CD4-positive, alpha-beta memory T cell (primary cell): Measurements from ENCODE around the gene ODAD4. TPM values are rescaled to one million over a fixed set of nuclear protein-coding genes. Genes with fewer than 3 reads are reported as not detected.

Experiments used
- CTCF ChIA-PET: fragments of 350-600 bp; sonication (Branson Sonifier 250); formaldehyde crosslinking; loops from one replicate; lab custom pipeline; 2021; ENCODE audit warnings: inconsistent platforms; ENCODE audit not compliant: partially characterized antibody; lab: Charles Lee
- POLR2A ChIA-PET: fragments of 350-600 bp; sonication (Branson Sonifier 250); formaldehyde crosslinking; loops from one replicate; lab custom pipeline; 2021; ENCODE audit not compliant: partially characterized antibody; lab: Charles Lee
- DNase-seq, 5 donors: peaks; one replicate each; pipeline versions ENCODE4 v3.0.0 to v3.0.0-alpha.2; 2020 to 2022; ENCODE audit warnings: mixed read lengths in 1 of 5
- H3K27ac ChIP-seq: one replicate; pipeline ENCODE4 v1.7.0; 2013; ENCODE audit warnings: low read depth, low read length
- H3K27me3 ChIP-seq: 2 replicates; pipeline ENCODE4 v1.7.0; 2013; ENCODE audit warnings: mild to moderate bottlenecking, low read length, moderate library complexity; ENCODE audit not compliant: insufficient read depth
- H3K36me3 ChIP-seq: 2 replicates; pipeline ENCODE4 v1.7.0; 2013; ENCODE audit warnings: mild to moderate bottlenecking, low read length, moderate library complexity; ENCODE audit not compliant: insufficient read depth
- H3K4me1 ChIP-seq: 2 replicates; pipeline ENCODE4 v1.7.0; 2013; ENCODE audit warnings: mild to moderate bottlenecking, low read length, moderate library complexity; ENCODE audit not compliant: insufficient read depth
- H3K4me3 ChIP-seq, 2 donors: one replicate each; pipeline ENCODE4 v1.7.0; 2013; ENCODE audit warnings: low read length in 2 of 2, mild to moderate bottlenecking in 1 of 2
- H3K9me3 ChIP-seq, 2 donors: one replicate each; pipeline ENCODE4 v1.7.0; 2013; ENCODE audit warnings: low read length in 2 of 2, control low read depth in 1 of 2; ENCODE audit not compliant: control insufficient read depth in 1 of 2
- H3K27ac Mint-ChIP-seq, 7 donors: one replicate each; pipeline ENCODE4 v1.8.0; 2020 to 2021; ENCODE audit warnings: mixed read lengths in 7 of 7, mild to moderate bottlenecking in 6 of 7, inconsistent platforms in 3 of 7, moderate library complexity in 3 of 7
- H3K27me3 Mint-ChIP-seq, 2 donors: one replicate each; pipeline ENCODE4 v1.8.0; 2020 to 2021; ENCODE audit warnings: mixed read lengths in 2 of 2
- H3K36me3 Mint-ChIP-seq, 2 donors: one replicate each; pipeline ENCODE4 v1.8.0; 2020 to 2021; ENCODE audit warnings: mixed read lengths in 2 of 2, inconsistent platforms in 1 of 2, mild to moderate bottlenecking in 1 of 2
- H3K4me1 Mint-ChIP-seq, 4 donors: one replicate each; pipeline ENCODE4 v1.8.0; 2020 to 2021; ENCODE audit warnings: mixed read lengths in 4 of 4, mild to moderate bottlenecking in 1 of 4
- H3K4me3 Mint-ChIP-seq, 8 donors: one replicate each; pipeline ENCODE4 v1.8.0; 2020 to 2021; ENCODE audit warnings: mixed read lengths in 8 of 8, mild to moderate bottlenecking in 7 of 8, moderate library complexity in 6 of 8, inconsistent platforms in 3 of 8
- H3K9me3 Mint-ChIP-seq, 8 donors: one replicate each; pipeline ENCODE4 v1.8.0; 2020 to 2021; ENCODE audit warnings: mixed read lengths in 8 of 8, mild to moderate bottlenecking in 5 of 8, inconsistent platforms in 3 of 8, moderate library complexity in 1 of 8
- intact Hi-C: fragments of 100-400 bp; cut with micrococcal nuclease; formaldehyde crosslinking; loops from one replicate; pipeline ENCODE4 v1.15.1; 2023
- polyA plus RNA-seq, 2 donors: library from polyadenylated mRNA; unstranded; fragments of 300-500 nt; fragmentation: Illumina TruSeq; gene quantifications; one replicate each; pipeline ENCODE4 v1.2.3, GENCODE V29; 2021
- total RNA-seq, 2 experiments: library from RNA; stranded (reverse); gene quantifications; one replicate each; pipeline ENCODE4 v1.2.3, GENCODE V29; 2021

The ODAD4 gene
- total and polyA plus RNA-seq, 4 experiments from 2014 or later = 0.11 to 0.20 TPM; not detected in 2

- Mint-ChIP-seq H3K27ac (peak overlapping the region in 1 of 7 donors; percentile 29), H3K36me3 (peaks cover 38 to 72% of the 10 kb centered on the region in 2 donors), H3K4me3 (no peak overlapping the region), H3K9me3 (no peaks in the 10 kb centered on the region), H3K27me3 (no peaks in the 10 kb centered on the region), H3K4me1 (peaks cover 0 to 2% (median under 1%) of the 10 kb centered on the region in 4 donors)
- Histone ChIP-seq H3K4me1 (no peaks in the 10 kb centered on the region), H3K27ac (no peak overlapping the region), H3K9me3 (no peaks in the 10 kb centered on the region), H3K36me3 (peaks cover 80% of the 10 kb centered on the region), H3K4me3 (no peak overlapping the region), H3K27me3 (no peaks in the 10 kb centered on the region)
- intact Hi-C loops = no loop called here
- ChIA-PET CTCF (interaction anchor here (0.5 kb wide), 2 partner anchors 202 to 522 kb away, joined by 3 to 4 read pairs; no protein-coding TSS in a partner anchor), POLR2A (no interaction called here)
- no peak for DNase-seq
These were observed 23.8 kb upstream of the ODAD4 start for GRCh38 chr17:41906465-41907184.

GRCh38 chr17:41907185-41907556 is 23.2 kb upstream of the ODAD4 start:
- POLR2A ChIA-PET = interaction anchor here (0.7 kb wide), 1 partner anchor 167 kb away, joined by 3 read pairs; no protein-coding TSS in a partner anchor
- peaks cover 35 to 68% of the 10 kb centered on the region in 2 donors for H3K36me3 Mint-ChIP-seq
- H3K36me3 ChIP-seq = peaks cover 80% of the 10 kb centered on the region

GRCh38 chr17:41907633-41908539 is 22.5 kb upstream of the ODAD4 start:
- Mint-ChIP-seq H3K9me3 (no peaks in the 10 kb centered on the region), H3K27ac (peak overlapping the region in 4 of 7 donors; percentile 22 to 83 (median 64)), H3K36me3 (peaks cover 41 to 72% of the 10 kb centered on the region in 2 donors), H3K27me3 (no peaks in the 10 kb centered on the region), H3K4me3 (no peak overlapping the region), H3K4me1 (peaks cover 2 to 7% (median 3%) of the 10 kb centered on the region in 4 donors)
- ChIA-PET POLR2A (interaction anchor here (0.7 to 1.1 kb wide), 2 partner anchors 10 to 167 kb away, joined by 3 read pairs; partner anchors contain the start of gene ACLY), CTCF (no interaction called here)
- no peak for DNase-seq
- H3K9me3 ChIP-seq = no peaks in the 10 kb centered on the region
- no peaks in the 10 kb centered on the region for H3K27me3 ChIP-seq
- intact Hi-C loops = no loop called here
- no peak overlapping the region for H3K27ac ChIP-seq
- H3K4me1 ChIP-seq = no peaks in the 10 kb centered on the region
- no peak overlapping the region for H3K4me3 ChIP-seq
- H3K36me3 ChIP-seq = peaks cover 83% of the 10 kb centered on the region

More at GRCh38 chr17:41907185-41907556, 23.2 kb upstream of the ODAD4 start:
- Histone ChIP-seq H3K27ac (no peak overlapping the region), H3K9me3 (no peaks in the 10 kb centered on the region), H3K4me3 (no peak overlapping the region), H3K27me3 (no peaks in the 10 kb centered on the region), H3K4me1 (no peaks in the 10 kb centered on the region)
- Mint-ChIP-seq H3K4me1 (peaks cover 0 to 2% (median under 1%) of the 10 kb centered on the region in 4 donors), H3K4me3 (no peak overlapping the region), H3K9me3 (no peaks in the 10 kb centered on the region), H3K27me3 (no peaks in the 10 kb centered on the region), H3K27ac (peak overlapping the region in 4 of 7 donors; percentile 7 to 68 (median 42))
- CTCF ChIA-PET = no interaction called here
- no peak for DNase-seq
- intact Hi-C loops = no loop called here

- H3K27ac ChIP-seq = no peak overlapping the region
- no peak overlapping the region for H3K4me3 Mint-ChIP-seq
- peaks cover 6% of the 10 kb centered on the region for H3K4me1 ChIP-seq
- H3K9me3 ChIP-seq = no peaks in the 10 kb centered on the region
- H3K27me3 Mint-ChIP-seq = no peaks in the 10 kb centered on the region
- peaks cover 41 to 74% of the 10 kb centered on the region in 2 donors for H3K36me3 Mint-ChIP-seq
- no peaks in the 10 kb centered on the region for H3K9me3 Mint-ChIP-seq
- POLR2A ChIA-PET = no interaction called here
- intact Hi-C loops = no loop called here
- H3K4me3 ChIP-seq = no peak overlapping the region
- CTCF ChIA-PET = no interaction called here
- no peaks in the 10 kb centered on the region for H3K27me3 ChIP-seq
- DNase-seq = no peak
- no peak overlapping the region for H3K27ac Mint-ChIP-seq
- peaks cover 91% of the 10 kb centered on the region for H3K36me3 ChIP-seq
- peaks cover 3 to 10% (median 8%) of the 10 kb centered on the region in 4 donors for H3K4me1 Mint-ChIP-seq
These were observed 21.3 kb upstream of the ODAD4 start for GRCh38 chr17:41909088-41909487.

- no peaks in the 10 kb centered on the region for H3K9me3 ChIP-seq
- Mint-ChIP-seq H3K27ac (no peak overlapping the region), H3K27me3 (no peaks in the 10 kb centered on the region), H3K36me3 (peaks cover 37 to 65% of the 10 kb centered on the region in 2 donors), H3K9me3 (no peaks in the 10 kb centered on the region), H3K4me1 (peaks cover 13 to 27% (median 20%) of the 10 kb centered on the region in 4 donors), H3K4me3 (no peak overlapping the region)
- H3K27ac ChIP-seq = no peak overlapping the region
- ChIA-PET POLR2A (no interaction called here), CTCF (interaction anchor here (0.6 kb wide), 1 partner anchor 45 kb away, joined by 4 read pairs; no protein-coding TSS in a partner anchor)
- no peak overlapping the region for H3K4me3 ChIP-seq
- intact Hi-C loops = no loop called here
- peaks cover 21% of the 10 kb centered on the region for H3K4me1 ChIP-seq
- peaks cover 75% of the 10 kb centered on the region for H3K36me3 ChIP-seq
- DNase-seq = no peak
- no peaks in the 10 kb centered on the region for H3K27me3 ChIP-seq
These were observed 19.6 kb upstream of the ODAD4 start for GRCh38 chr17:41910701-41911391.

GRCh38 chr17:41912925-41913324 is 17.5 kb upstream of the ODAD4 start:
- POLR2A ChIA-PET = interaction anchor here (1.2 kb wide), 1 partner anchor 224 kb away, joined by 3 read pairs; the partner anchor contains the start of gene EIF1
- H3K27ac Mint-ChIP-seq = peak overlapping the region in 2 of 7 donors; percentile 32 to 59
- H3K4me3 ChIP-seq = no peak overlapping the region

More at GRCh38 chr17:41912925-41913324, 17.5 kb upstream of the ODAD4 start:
- peaks cover 23 to 46% (median 34%) of the 10 kb centered on the region in 4 donors for H3K4me1 Mint-ChIP-seq
- H3K27me3 ChIP-seq = no peaks in the 10 kb centered on the region
- DNase-seq = no peak
- intact Hi-C loops = no loop called here
- H3K36me3 ChIP-seq = peaks cover 57% of the 10 kb centered on the region
- H3K27me3 Mint-ChIP-seq = no peaks in the 10 kb centered on the region
- H3K9me3 ChIP-seq = no peaks in the 10 kb centered on the region
- no peak overlapping the region for H3K4me3 Mint-ChIP-seq
- H3K27ac ChIP-seq = no peak overlapping the region
- H3K4me1 ChIP-seq = peaks cover 42% of the 10 kb centered on the region
- H3K9me3 Mint-ChIP-seq = no peaks in the 10 kb centered on the region
- peaks cover 29 to 50% of the 10 kb centered on the region in 2 donors for H3K36me3 Mint-ChIP-seq
- CTCF ChIA-PET = no interaction called here
